ENCODE measurements around the gene ADAMTSL3.

DNA sequence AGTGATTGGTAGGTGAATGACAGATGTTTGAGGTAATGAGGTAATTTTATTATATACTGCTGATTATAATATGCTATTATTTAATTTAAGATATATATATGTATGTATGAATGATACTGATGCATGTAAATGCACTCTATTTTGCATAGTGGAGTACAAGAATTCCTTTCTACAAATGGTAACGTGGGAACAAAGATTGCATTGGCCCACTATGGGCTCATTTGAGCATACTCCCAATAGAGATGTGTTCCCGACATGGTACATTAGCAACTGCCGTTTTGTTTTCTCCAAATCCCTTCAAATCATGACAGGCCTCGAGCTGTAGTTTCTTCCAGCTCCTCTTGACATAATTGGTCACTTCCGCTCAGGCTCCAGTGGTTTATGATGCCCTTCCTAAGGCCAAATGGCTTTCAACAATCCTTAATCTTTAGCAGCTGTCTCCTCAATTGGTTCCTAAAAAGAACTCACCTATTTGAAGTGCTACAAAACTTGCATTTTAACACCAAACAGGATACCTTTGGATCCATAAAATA is 266.1 kb downstream of the ADAMTSL3 start:
- no peak for TF ChIP-seq POLR2A (IDR thresholded peaks at IDR 0.05; ENCODE audit: borderline replicate concordance, extremely low read depth, insufficient read depth, insufficient read length)
- TF ChIP-seq RAD21 (IDR thresholded peaks at IDR 0.05; ENCODE audit: low read depth): no peak
- TF ChIP-seq EZH2 (IDR thresholded peaks at IDR 0.05): no peak
- no peak for TF ChIP-seq YY1 (IDR thresholded peaks at IDR 0.05; ENCODE audit: extremely low read depth, insufficient replicate concordance, low read depth, low read length)
- no peak for TF ChIP-seq SP1 (IDR thresholded peaks at IDR 0.05; ENCODE audit: low read depth)
- TF ChIP-seq, protein P1, sequence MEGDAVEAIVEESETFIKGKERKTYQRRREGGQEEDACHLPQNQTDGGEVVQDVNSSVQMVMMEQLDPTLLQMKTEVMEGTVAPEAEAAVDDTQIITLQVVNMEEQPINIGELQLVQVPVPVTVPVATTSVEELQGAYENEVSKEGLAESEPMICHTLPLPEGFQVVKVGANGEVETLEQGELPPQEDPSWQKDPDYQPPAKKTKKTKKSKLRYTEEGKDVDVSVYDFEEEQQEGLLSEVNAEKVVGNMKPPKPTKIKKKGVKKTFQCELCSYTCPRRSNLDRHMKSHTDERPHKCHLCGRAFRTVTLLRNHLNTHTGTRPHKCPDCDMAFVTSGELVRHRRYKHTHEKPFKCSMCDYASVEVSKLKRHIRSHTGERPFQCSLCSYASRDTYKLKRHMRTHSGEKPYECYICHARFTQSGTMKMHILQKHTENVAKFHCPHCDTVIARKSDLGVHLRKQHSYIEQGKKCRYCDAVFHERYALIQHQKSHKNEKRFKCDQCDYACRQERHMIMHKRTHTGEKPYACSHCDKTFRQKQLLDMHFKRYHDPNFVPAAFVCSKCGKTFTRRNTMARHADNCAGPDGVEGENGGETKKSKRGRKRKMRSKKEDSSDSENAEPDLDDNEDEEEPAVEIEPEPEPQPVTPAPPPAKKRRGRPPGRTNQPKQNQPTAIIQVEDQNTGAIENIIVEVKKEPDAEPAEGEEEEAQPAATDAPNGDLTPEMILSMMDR (IDR thresholded peaks at IDR 0.05 in 2 of 3, conservative IDR thresholded peaks at IDR 0.05 in 1 of 3; ENCODE audit: borderline replicate concordance in 1 of 3, insufficient read depth in 1 of 3, low read depth in 2 of 3, low read length in 2 of 3): no peak
- no peak for TF ChIP-seq EZH2phosphoT487 (IDR thresholded peaks at IDR 0.05; ENCODE audit: borderline replicate concordance)

Measured in HCT116 (cell line).